ENCODE measurements around the gene ZNF774. TPM values are rescaled to one million over a fixed set of nuclear protein-coding genes. Genes with fewer than 3 reads are reported as not detected.
"Not testable (repeated sequence)": the region's sequence is repeated elsewhere in the genome, so short reads cannot be mapped to it uniquely, and the experiment has no call there.

Gene ZNF774
- total RNA-seq (2014; rRNA removed) = 0.75 and 0.77 TPM in 2 replicates
- 0.67 TPM for polyA plus RNA-seq (2012)

- DNase-seq (ENCODE audit: low read depth) = peak; percentile 93
These were observed at the start of gene ZNF774 for GRCh38 chr15:90352107-90352893. Gene ZNF774, plus strand, starts transcription at chr15:90352284. Its CDS starts 2,377 bp downstream, at chr15:90354661.

- not testable (repeated sequence) for DNase-seq (ENCODE audit: low read depth)
These were observed 46.7 kb upstream of the ZNF774 start for GRCh38 chr15:90305355-90305754.

- no peak for DNase-seq (ENCODE audit: low read depth)
These were observed 46.2 kb upstream of the ZNF774 start for GRCh38 chr15:90305932-90306331.

- DNase-seq (ENCODE audit: low read depth) = no peak
These were observed 45.5 kb upstream of the ZNF774 start for GRCh38 chr15:90306560-90306959.

GRCh38 chr15:90307661-90308060 is 44.4 kb upstream of the ZNF774 start:
- no peak for DNase-seq (ENCODE audit: low read depth)

- DNase-seq (ENCODE audit: low read depth) = no peak
These were observed 43.1 kb upstream of the ZNF774 start for GRCh38 chr15:90309020-90309419.

GRCh38 chr15:90315278-90315982 is 36.7 kb upstream of the ZNF774 start:
- DNase-seq (ENCODE audit: low read depth) = peak; percentile 39

- no peak for DNase-seq (ENCODE audit: low read depth)
These were observed 35.9 kb upstream of the ZNF774 start for GRCh38 chr15:90316139-90316538.

GRCh38 chr15:90318591-90318990 is 33.5 kb upstream of the ZNF774 start:
- no peak for DNase-seq (ENCODE audit: low read depth)

- DNase-seq (ENCODE audit: low read depth) = peak; percentile 88
These were observed 31.8 kb upstream of the ZNF774 start for GRCh38 chr15:90320062-90320884.

GRCh38 chr15:90320885-90321278 is 31.2 kb upstream of the ZNF774 start:
- DNase-seq (ENCODE audit: low read depth) = no peak

GRCh38 chr15:90322538-90322937 is 29.5 kb upstream of the ZNF774 start:
- no peak for DNase-seq (ENCODE audit: low read depth)

GRCh38 chr15:90325726-90326125 is 26.4 kb upstream of the ZNF774 start:
- DNase-seq (ENCODE audit: low read depth) = no peak

GRCh38 chr15:90326441-90326840 is 25.6 kb upstream of the ZNF774 start:
- DNase-seq (ENCODE audit: low read depth) = no peak

GRCh38 chr15:90327311-90327710 is 24.8 kb upstream of the ZNF774 start:
- no peak for DNase-seq (ENCODE audit: low read depth)

- no peak for DNase-seq (ENCODE audit: low read depth)
These were observed 17.8 kb upstream of the ZNF774 start for GRCh38 chr15:90334304-90334731.

GRCh38 chr15:90336705-90337141 is 15.4 kb upstream of the ZNF774 start:
- no peak for DNase-seq (ENCODE audit: low read depth)

GRCh38 chr15:90337256-90337655 is 14.8 kb upstream of the ZNF774 start:
- no peak for DNase-seq (ENCODE audit: low read depth)

GRCh38 chr15:90338532-90338931 is 13.6 kb upstream of the ZNF774 start:
- DNase-seq (ENCODE audit: low read depth) = no peak

- DNase-seq (ENCODE audit: low read depth) = no peak
These were observed 11.7 kb upstream of the ZNF774 start for GRCh38 chr15:90340345-90340744.

- peak; percentile 68 for DNase-seq (ENCODE audit: low read depth)
These were observed 8.7 kb upstream of the ZNF774 start for GRCh38 chr15:90343302-90343790.

GRCh38 chr15:90344662-90345061 is 7.4 kb upstream of the ZNF774 start:
- DNase-seq (ENCODE audit: low read depth) = no peak
